CD8-positive, alpha-beta memory T cell (primary cell): Measurements from ENCODE around the gene DNAH9. TPM values are rescaled to one million over a fixed set of nuclear protein-coding genes. Genes with fewer than 3 reads are reported as not detected.

Experiments used
- CTCF ChIA-PET: fragments of 350-600 bp; sonication (Branson Sonifier 250); formaldehyde crosslinking; loops from one replicate; lab custom pipeline; 2021; ENCODE audit warnings: antibody characterized with exemption; lab: Charles Lee
- POLR2A ChIA-PET: fragments of 350-600 bp; sonication (Branson Sonifier 250); formaldehyde crosslinking; loops from one replicate; lab custom pipeline; 2021; ENCODE audit warnings: antibody characterized with exemption; lab: Charles Lee
- DNase-seq, 5 donors: peaks; one replicate each; pipeline versions ENCODE4 v3.0.0 to v3.0.0-alpha.2; 2020 to 2022; ENCODE audit warnings: mixed read lengths in 1 of 5
- H3K27ac ChIP-seq: one replicate; pipeline ENCODE4 v1.7.0; 2013; ENCODE audit warnings: low read depth, mild to moderate bottlenecking, low read length, moderate library complexity
- H3K27me3 ChIP-seq: 2 replicates; pipeline ENCODE4 v1.7.0; 2013; ENCODE audit warnings: low read length, mild to moderate bottlenecking; ENCODE audit not compliant: insufficient read depth, poor library complexity, severe bottlenecking
- H3K36me3 ChIP-seq: 2 replicates; pipeline ENCODE4 v1.7.0; 2013; ENCODE audit warnings: mild to moderate bottlenecking, low read length, moderate library complexity; ENCODE audit not compliant: insufficient read depth
- H3K4me1 ChIP-seq: 2 replicates; pipeline ENCODE4 v1.7.0; 2013; ENCODE audit warnings: mild to moderate bottlenecking, low read length, moderate library complexity; ENCODE audit not compliant: insufficient read depth
- H3K4me3 ChIP-seq: 2 replicates; pipeline ENCODE4 v1.7.0; 2013; ENCODE audit warnings: mild to moderate bottlenecking, low read length
- H3K9me3 ChIP-seq: 2 replicates; pipeline ENCODE4 v1.7.0; 2013; ENCODE audit warnings: mild to moderate bottlenecking, low read length
- H3K27ac Mint-ChIP-seq, 8 donors: one replicate each; pipeline ENCODE4 v1.8.0; 2020 to 2021; ENCODE audit warnings: mixed read lengths in 8 of 8, mild to moderate bottlenecking in 6 of 8, inconsistent platforms in 3 of 8, moderate library complexity in 3 of 8
- H3K27me3 Mint-ChIP-seq, 2 donors: one replicate each; pipeline ENCODE4 v1.8.0; 2020 to 2021; ENCODE audit warnings: mixed read lengths in 2 of 2, mild to moderate bottlenecking in 1 of 2, moderate library complexity in 1 of 2
- H3K36me3 Mint-ChIP-seq, 3 donors: one replicate each; pipeline ENCODE4 v1.8.0; 2020 to 2021; ENCODE audit warnings: mixed read lengths in 3 of 3, inconsistent platforms in 1 of 3, mild to moderate bottlenecking in 1 of 3
- H3K4me1 Mint-ChIP-seq, 3 donors: one replicate each; pipeline ENCODE4 v1.8.0; 2020 to 2021; ENCODE audit warnings: mixed read lengths in 3 of 3, inconsistent platforms in 1 of 3, mild to moderate bottlenecking in 1 of 3
- H3K4me3 Mint-ChIP-seq, 7 donors: one replicate each; pipeline ENCODE4 v1.8.0; 2020 to 2021; ENCODE audit warnings: mixed read lengths in 7 of 7, mild to moderate bottlenecking in 6 of 7, moderate library complexity in 4 of 7, inconsistent platforms in 2 of 7
- H3K9me3 Mint-ChIP-seq, 5 donors: one replicate each; pipeline ENCODE4 v1.8.0; 2020 to 2022; ENCODE audit warnings: mixed read lengths in 5 of 5, mild to moderate bottlenecking in 3 of 5, moderate library complexity in 2 of 5, inconsistent platforms in 1 of 5
- polyA plus RNA-seq: library from polyadenylated mRNA; unstranded; fragments of 300-500 nt; fragmentation: Illumina TruSeq; gene quantifications from one replicate; pipeline ENCODE4 v1.2.3, GENCODE V29; 2021
- total RNA-seq, 2 experiments: library from RNA; stranded (reverse); gene quantifications; one replicate each; pipeline ENCODE4 v1.2.3, GENCODE V29; 2021

DNAH9 gene
- total and polyA plus RNA-seq, 3 experiments from 2014 or later, result not detected

DNA sequence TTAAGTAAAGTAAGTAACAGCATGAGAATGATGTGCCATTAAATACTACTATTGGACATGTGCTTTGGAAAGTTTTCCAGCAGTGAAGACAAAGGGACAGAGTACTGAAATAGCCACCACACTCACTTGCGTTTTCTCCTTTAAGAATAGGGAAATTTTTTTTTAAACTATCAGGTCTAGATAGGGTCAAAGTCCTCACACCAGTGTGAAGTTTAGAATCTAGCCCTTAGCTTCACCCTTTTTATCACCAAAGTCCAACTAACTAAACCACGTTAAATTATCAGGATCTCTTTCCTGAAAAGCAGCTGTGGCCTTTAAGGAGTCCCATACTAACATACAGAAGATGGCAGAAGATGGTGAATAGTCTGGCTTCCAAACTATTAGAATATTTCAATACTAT is 218.1 kb downstream of the DNAH9 start:
- H3K36me3 ChIP-seq, result no peaks in the 10 kb centered on the region
- ChIA-PET POLR2A (no interaction called here), CTCF (no interaction called here)
- Mint-ChIP-seq H3K27ac (no peak overlapping the region), H3K27me3 (no peaks in the 10 kb centered on the region), H3K4me1 (no peaks in the 10 kb centered on the region), H3K36me3 (no peaks in the 10 kb centered on the region), H3K4me3 (no peak overlapping the region), H3K9me3 (peaks cover 0 to 4% (median 0%) of the 10 kb centered on the region in 5 donors)
- H3K4me1 ChIP-seq, result no peaks in the 10 kb centered on the region
- H3K9me3 ChIP-seq, result no peaks in the 10 kb centered on the region
- H3K27me3 ChIP-seq, result no peaks in the 10 kb centered on the region
- no peak for DNase-seq
- H3K4me3 ChIP-seq, result no peak overlapping the region
- H3K27ac ChIP-seq, result no peak overlapping the region

DNA sequence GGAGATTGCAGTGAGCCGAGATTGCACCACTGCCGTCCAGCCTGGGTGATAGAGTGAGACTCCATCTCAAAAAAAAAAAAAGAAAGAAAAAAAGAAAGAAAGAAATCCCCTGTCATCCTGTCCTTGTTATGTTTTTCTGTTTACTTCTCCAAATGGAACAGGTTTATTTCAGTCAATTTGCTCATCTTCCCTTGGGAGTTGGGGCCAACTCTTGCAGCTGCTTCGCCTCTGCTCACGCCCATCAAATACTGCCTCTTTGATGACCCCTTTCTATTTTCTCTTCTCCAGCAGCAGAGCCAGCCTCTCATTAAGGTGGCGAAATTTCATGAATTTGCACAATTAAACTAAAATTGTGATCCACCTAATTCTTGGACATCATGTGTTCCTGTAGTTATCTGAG is 225.6 kb downstream of the DNAH9 start:
- POLR2A ChIA-PET, result no interaction called here
- no peak overlapping the region for H3K4me3 Mint-ChIP-seq
- H3K27me3 Mint-ChIP-seq, result peaks cover 0 to 3% of the 10 kb centered on the region in 2 donors

DNA sequence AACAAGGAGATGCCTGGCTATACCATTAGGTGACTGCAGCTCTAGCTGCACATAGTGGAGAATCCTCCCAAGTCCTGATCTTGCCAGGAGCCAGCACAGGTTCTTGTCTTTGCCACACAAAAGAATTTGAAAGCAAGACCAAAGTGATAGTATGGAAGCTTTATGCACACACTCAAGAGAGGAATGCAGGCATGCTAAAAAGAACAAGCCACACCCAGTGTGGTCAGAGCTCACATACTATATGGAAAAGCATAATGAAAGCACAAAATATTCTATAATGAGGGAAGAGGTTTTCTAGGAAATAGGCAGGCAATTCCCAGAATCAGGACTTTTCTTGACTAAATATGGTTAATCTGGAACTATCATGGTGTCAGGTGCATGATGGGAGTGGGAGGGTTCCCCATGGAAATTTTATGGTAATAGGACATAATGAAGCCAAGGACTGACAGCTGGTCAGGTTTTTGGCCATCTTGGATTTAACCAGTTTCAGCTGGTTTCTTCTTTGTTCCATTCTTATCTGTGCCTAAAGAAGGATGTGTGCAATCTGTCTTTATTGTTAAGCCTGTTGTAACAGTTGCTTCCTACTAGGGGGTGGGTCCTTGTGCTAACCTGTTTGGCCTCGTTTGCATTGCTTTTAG is 227.4 kb downstream of the DNAH9 start:
- H3K4me3 Mint-ChIP-seq, result no peak overlapping the region
- H3K27me3 ChIP-seq, result no peaks in the 10 kb centered on the region
- peaks cover 0 to 3% of the 10 kb centered on the region in 2 donors for H3K27me3 Mint-ChIP-seq
- no peaks in the 10 kb centered on the region for H3K9me3 ChIP-seq
- POLR2A ChIA-PET, result no interaction called here
- H3K4me1 ChIP-seq, result no peaks in the 10 kb centered on the region
- peaks cover 0 to 2% (median 0%) of the 10 kb centered on the region in 3 donors for H3K36me3 Mint-ChIP-seq
- CTCF ChIA-PET, result no interaction called here
- H3K36me3 ChIP-seq, result no peaks in the 10 kb centered on the region
- no peak overlapping the region for H3K4me3 ChIP-seq
- no peak for DNase-seq
- no peaks in the 10 kb centered on the region for H3K4me1 Mint-ChIP-seq
- no peak overlapping the region for H3K27ac ChIP-seq
- no peak overlapping the region for H3K27ac Mint-ChIP-seq
- peaks cover 0 to 8% (median 1%) of the 10 kb centered on the region in 5 donors for H3K9me3 Mint-ChIP-seq

More for the DNA sequence above, 225.6 kb downstream of the DNAH9 start:
- peaks cover 0 to 2% (median 0%) of the 10 kb centered on the region in 3 donors for H3K36me3 Mint-ChIP-seq
- H3K4me1 ChIP-seq, result no peaks in the 10 kb centered on the region
- peaks cover 0 to 8% (median 3%) of the 10 kb centered on the region in 5 donors for H3K9me3 Mint-ChIP-seq
- no peaks in the 10 kb centered on the region for H3K9me3 ChIP-seq
- no peaks in the 10 kb centered on the region for H3K36me3 ChIP-seq
- no peaks in the 10 kb centered on the region for H3K4me1 Mint-ChIP-seq
- no peaks in the 10 kb centered on the region for H3K27me3 ChIP-seq
- H3K4me3 ChIP-seq, result no peak overlapping the region
- H3K27ac ChIP-seq, result no peak overlapping the region
- no peak for DNase-seq
- H3K27ac Mint-ChIP-seq, result no peak overlapping the region
- CTCF ChIA-PET, result no interaction called here

DNA sequence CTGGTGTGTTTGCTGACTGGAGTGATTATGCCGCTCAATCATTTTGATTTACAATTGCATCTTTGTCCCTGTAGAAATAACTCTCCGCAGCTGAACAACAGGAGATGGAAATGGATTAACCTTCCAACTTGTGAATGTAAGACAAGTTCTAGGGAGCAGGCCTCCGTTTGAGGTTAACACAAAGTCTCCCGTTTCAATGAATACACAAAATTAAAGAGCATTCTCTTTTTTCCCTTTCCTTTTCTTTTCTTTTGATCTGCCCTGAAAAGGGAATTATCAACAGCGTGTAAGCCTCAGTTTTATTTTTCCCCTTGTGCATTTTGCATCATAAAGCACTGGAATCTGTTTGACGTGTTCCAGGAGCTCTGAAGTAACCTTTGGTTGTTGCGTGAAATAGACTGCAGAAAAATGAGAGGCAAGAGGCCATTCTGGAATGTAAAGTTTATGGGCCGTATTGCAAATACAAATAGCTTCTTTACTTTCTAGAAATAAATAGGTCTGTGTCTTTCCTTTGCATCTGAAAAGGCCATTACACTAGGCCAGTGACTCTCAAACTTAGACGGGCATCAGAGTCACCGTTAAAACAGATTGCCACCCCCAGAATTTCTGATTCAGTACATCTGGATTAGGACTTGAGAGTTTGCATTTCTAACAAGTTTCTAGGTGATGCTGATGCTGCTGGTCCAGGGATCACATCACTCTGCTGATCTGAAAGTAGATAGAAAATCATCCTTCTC is 234.3 kb downstream of the DNAH9 start:
- H3K9me3 ChIP-seq, result no peaks in the 10 kb centered on the region
- H3K36me3 ChIP-seq, result no peaks in the 10 kb centered on the region
- Mint-ChIP-seq H3K9me3 (peaks cover 0 to 10% (median 2%) of the 10 kb centered on the region in 5 donors), H3K27me3 (peaks cover 0 to 5% of the 10 kb centered on the region in 2 donors), H3K4me1 (no peaks in the 10 kb centered on the region), H3K36me3 (peaks cover 0 to 1% (median 0%) of the 10 kb centered on the region in 3 donors), H3K27ac (no peak overlapping the region), H3K4me3 (no peak overlapping the region)
- no peak for DNase-seq
- CTCF ChIA-PET, result interaction anchor here (0.9 kb wide), 1 partner anchor 10 kb away, joined by 3 read pairs; no protein-coding TSS in a partner anchor
- H3K27me3 ChIP-seq, result no peaks in the 10 kb centered on the region
- no peak overlapping the region for H3K4me3 ChIP-seq
- no peaks in the 10 kb centered on the region for H3K4me1 ChIP-seq
- POLR2A ChIA-PET, result no interaction called here
- no peak overlapping the region for H3K27ac ChIP-seq

DNA sequence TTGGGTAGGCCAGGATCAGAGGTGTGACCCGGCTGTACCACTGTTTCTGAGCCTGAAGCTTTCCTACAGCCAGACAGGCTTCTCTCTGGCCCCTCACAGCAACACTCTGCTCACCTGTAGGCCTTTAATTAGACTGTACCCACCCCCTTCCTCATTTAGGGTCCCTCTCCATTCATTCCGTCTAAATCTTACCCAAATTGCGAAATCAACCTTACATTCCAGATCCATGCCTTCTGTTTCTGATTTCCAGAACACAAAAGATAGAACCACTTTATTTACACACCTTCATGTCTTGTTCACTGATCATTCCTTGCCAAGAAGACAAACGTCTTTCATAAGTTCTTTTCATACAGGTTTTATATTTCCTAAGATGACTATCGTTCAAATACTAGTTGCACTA is 238.2 kb downstream of the DNAH9 start:
- Mint-ChIP-seq H3K27me3 (peaks cover 0 to 2% of the 10 kb centered on the region in 2 donors), H3K36me3 (no peaks in the 10 kb centered on the region), H3K4me1 (no peaks in the 10 kb centered on the region), H3K27ac (no peak overlapping the region), H3K9me3 (peaks cover 0 to 7% (median 0%) of the 10 kb centered on the region in 5 donors), H3K4me3 (no peak overlapping the region)
- H3K27ac ChIP-seq, result no peak overlapping the region
- H3K4me1 ChIP-seq, result no peaks in the 10 kb centered on the region
- no peaks in the 10 kb centered on the region for H3K9me3 ChIP-seq
- ChIA-PET CTCF (no interaction called here), POLR2A (no interaction called here)
- H3K27me3 ChIP-seq, result no peaks in the 10 kb centered on the region
- no peaks in the 10 kb centered on the region for H3K36me3 ChIP-seq
- H3K4me3 ChIP-seq, result no peak overlapping the region
- no peak for DNase-seq

DNA sequence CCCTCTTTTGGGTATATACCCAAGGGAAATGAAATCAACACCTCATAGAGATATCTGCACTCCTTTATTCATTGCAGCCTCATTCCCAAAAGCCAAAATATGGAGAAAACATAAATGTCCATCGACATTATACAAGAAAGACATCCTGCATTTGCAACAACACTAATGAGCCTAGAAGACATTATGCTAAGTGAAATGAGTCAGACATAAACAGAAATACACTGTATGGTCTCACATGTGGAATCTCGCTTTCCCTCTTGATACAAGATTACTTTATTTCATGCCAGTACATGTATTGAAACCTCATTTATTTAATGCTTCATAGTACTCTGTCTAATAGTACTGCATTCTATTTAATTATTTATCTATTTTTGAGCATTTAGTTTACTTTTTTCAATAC is 241.8 kb downstream of the DNAH9 start:
- Mint-ChIP-seq H3K27me3 (peaks cover 0 to 2% of the 10 kb centered on the region in 2 donors), H3K27ac (no peak overlapping the region), H3K9me3 (peaks cover 0 to 2% (median 0%) of the 10 kb centered on the region in 5 donors), H3K36me3 (no peaks in the 10 kb centered on the region), H3K4me1 (no peaks in the 10 kb centered on the region), H3K4me3 (no peak overlapping the region)
- Histone ChIP-seq H3K9me3 (no peaks in the 10 kb centered on the region), H3K27ac (no peak overlapping the region), H3K4me3 (no peak overlapping the region), H3K36me3 (no peaks in the 10 kb centered on the region), H3K27me3 (no peaks in the 10 kb centered on the region), H3K4me1 (no peaks in the 10 kb centered on the region)
- POLR2A ChIA-PET, result no interaction called here
- CTCF ChIA-PET, result no interaction called here
- DNase-seq, result no peak

DNA sequence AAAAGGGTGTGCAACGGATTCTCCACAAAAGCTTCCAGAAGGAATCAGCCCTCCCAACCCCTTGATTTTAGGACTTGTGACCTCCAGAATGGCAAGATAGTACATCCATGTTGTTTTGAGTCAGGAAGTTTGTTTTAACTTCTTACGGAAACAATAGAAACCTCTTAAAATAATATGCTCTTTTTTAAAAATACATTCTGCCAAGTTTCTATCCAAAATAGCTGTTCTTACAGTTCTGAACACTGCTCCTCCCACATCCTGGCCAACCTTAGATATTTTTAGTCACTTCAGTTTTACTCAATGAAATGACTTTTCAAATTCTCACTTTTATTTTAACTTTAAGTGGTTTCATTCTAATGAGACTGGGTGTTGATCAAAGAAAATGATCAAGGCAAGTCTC is 242.6 kb downstream of the DNAH9 start:
- H3K36me3 Mint-ChIP-seq, result no peaks in the 10 kb centered on the region
- Histone ChIP-seq H3K27me3 (no peaks in the 10 kb centered on the region), H3K4me1 (no peaks in the 10 kb centered on the region), H3K36me3 (no peaks in the 10 kb centered on the region), H3K9me3 (no peaks in the 10 kb centered on the region), H3K27ac (no peak overlapping the region), H3K4me3 (no peak overlapping the region)
- H3K27me3 Mint-ChIP-seq, result peaks cover 0 to 2% of the 10 kb centered on the region in 2 donors
- H3K9me3 Mint-ChIP-seq, result peaks cover 0 to 2% (median 0%) of the 10 kb centered on the region in 5 donors
- ChIA-PET CTCF (no interaction called here), POLR2A (no interaction called here)
- no peak overlapping the region for H3K4me3 Mint-ChIP-seq
- H3K4me1 Mint-ChIP-seq, result no peaks in the 10 kb centered on the region
- no peak for DNase-seq
- H3K27ac Mint-ChIP-seq, result no peak overlapping the region

DNA sequence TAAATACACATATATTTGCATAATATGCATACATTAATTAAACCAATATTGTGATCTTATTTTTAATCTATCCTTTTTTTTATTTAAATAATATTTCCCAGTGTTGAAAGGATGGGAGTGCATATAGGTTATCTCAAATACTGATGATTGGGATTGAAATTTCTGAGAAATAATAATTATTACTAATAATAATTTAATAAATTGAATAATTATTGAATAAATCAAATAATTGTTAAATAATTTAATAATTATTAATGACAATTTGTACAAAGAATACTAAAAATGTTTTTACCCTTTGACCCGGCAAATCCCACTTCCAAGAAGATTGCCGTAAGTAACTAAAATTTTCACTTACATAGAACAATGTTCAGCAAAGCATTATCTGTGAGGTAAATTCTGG is 250.1 kb downstream of the DNAH9 start:
- Histone ChIP-seq H3K4me3 (no peak overlapping the region), H3K27ac (no peak overlapping the region), H3K4me1 (no peaks in the 10 kb centered on the region), H3K36me3 (no peaks in the 10 kb centered on the region), H3K27me3 (no peaks in the 10 kb centered on the region), H3K9me3 (no peaks in the 10 kb centered on the region)
- DNase-seq, result no peak
- H3K4me3 Mint-ChIP-seq, result no peak overlapping the region
- H3K27me3 Mint-ChIP-seq, result peaks cover 0 to 17% of the 10 kb centered on the region in 2 donors
- CTCF ChIA-PET, result no interaction called here
- H3K9me3 Mint-ChIP-seq, result peaks cover 10 to 16% (median 12%) of the 10 kb centered on the region in 5 donors
- peaks cover 0 to 3% (median 0%) of the 10 kb centered on the region in 3 donors for H3K36me3 Mint-ChIP-seq
- H3K4me1 Mint-ChIP-seq, result no peaks in the 10 kb centered on the region
- no peak overlapping the region for H3K27ac Mint-ChIP-seq
- POLR2A ChIA-PET, result no interaction called here
